COLO829 (cell line): ENCODE measurements around the gene SNRNP48.

Source experiments
- DNase-seq: peaks from one replicate; pipeline ENCODE4 v3.0.0; 2012; ENCODE audit warnings: low spot score

SNRNP48 gene

GRCh38 chr6:7589949-7590917, at the start of gene SNRNP48:
TSS of gene SNRNP48 (plus strand) at chr6:7590198. CDS start at chr6:7590258, 60 bp downstream.
- DNase-seq = peak; percentile 95

GRCh38 chr6:7540595-7540994, 49.4 kb upstream of the SNRNP48 start:
- no peak for DNase-seq

- no peak for DNase-seq
Observed at GRCh38 chr6:7541175-7542064, 48.6 kb upstream of the SNRNP48 start, which contains the start of gene DSP. TSS of gene DSP (plus strand) at chr6:7541671. CDS start at chr6:7541916, 245 bp downstream.

- DNase-seq = no peak
Observed at GRCh38 chr6:7542065-7542873, 47.7 kb upstream of the SNRNP48 start.

GRCh38 chr6:7542874-7543624, 46.9 kb upstream of the SNRNP48 start:
- no peak for DNase-seq

GRCh38 chr6:7543789-7544424, 46.1 kb upstream of the SNRNP48 start:
- no peak for DNase-seq

GRCh38 chr6:7544597-7544996, 45.4 kb upstream of the SNRNP48 start:
- no peak for DNase-seq

GRCh38 chr6:7545316-7546019, 44.5 kb upstream of the SNRNP48 start:
- DNase-seq = no peak

GRCh38 chr6:7546020-7546369, 44.0 kb upstream of the SNRNP48 start:
- no peak for DNase-seq

- no peak for DNase-seq
Observed at GRCh38 chr6:7546383-7546782, 43.6 kb upstream of the SNRNP48 start.

- DNase-seq = no peak
Observed at GRCh38 chr6:7546896-7547295, 43.1 kb upstream of the SNRNP48 start.

- DNase-seq = no peak
Observed at GRCh38 chr6:7547315-7547714, 42.7 kb upstream of the SNRNP48 start.

GRCh38 chr6:7550433-7550801, 39.6 kb upstream of the SNRNP48 start:
- DNase-seq = no peak

GRCh38 chr6:7554533-7555275, 35.3 kb upstream of the SNRNP48 start:
- DNase-seq = no peak

GRCh38 chr6:7555671-7556070, 34.3 kb upstream of the SNRNP48 start:
- no peak for DNase-seq

GRCh38 chr6:7556394-7557106, 33.4 kb upstream of the SNRNP48 start:
- DNase-seq = no peak

GRCh38 chr6:7557652-7558051, 32.3 kb upstream of the SNRNP48 start:
- DNase-seq = no peak

GRCh38 chr6:7558781-7559180, 31.2 kb upstream of the SNRNP48 start:
- no peak for DNase-seq

- DNase-seq = no peak
Observed at GRCh38 chr6:7559196-7559595, 30.8 kb upstream of the SNRNP48 start.
